HG02763 (cell line): ENCODE results near the gene ZNF660.

ENCODE experiments used
- ATAC-seq: cut with Tn5 transposase; IDR thresholded peaks from one replicate; pipeline ENCODE4 v1.9.1; 2021; ENCODE audit warnings: mild to moderate bottlenecking, moderate library complexity; ENCODE audit not compliant: unreplicated experiment

The ZNF660 gene

DNA sequence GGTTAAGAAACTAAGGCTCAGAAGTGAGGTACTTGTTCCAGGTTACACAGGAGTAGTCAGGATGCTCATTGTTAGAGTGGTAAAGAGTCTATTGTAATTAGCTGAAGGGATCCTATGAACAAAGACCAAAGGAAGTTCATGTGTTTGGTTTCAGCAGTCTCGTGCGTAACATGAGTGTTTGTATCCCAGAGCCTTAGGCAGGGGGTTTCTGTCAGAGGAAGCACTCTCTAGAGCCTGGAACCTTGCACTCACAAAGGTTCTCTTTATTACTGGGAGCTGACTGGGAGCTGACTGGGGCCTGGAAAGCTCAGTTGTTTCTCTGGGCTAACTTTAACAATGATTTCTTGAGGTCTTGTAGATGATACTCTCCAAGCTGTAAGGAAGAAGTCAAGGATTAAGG lies 44.0 kb downstream of the ZNF660 start:
- no peak for ATAC-seq

DNA sequence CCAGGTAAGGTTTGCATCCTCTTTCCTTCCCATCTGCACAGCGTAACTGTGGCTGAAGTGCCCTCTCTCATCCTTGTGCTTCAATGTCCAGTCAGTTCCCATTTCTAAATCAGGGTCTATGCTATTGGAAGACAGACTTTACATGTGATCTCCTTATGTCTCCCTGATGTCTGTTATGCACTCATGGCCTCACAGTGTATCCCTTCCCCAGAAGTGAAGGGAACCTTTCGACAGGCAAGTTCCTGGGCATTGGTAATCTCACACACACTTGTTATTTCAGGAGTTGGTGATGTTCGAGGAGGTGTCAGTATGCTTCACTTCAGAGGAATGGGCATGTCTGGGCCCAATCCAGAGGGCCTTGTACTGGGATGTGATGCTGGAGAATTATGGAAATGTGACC lies 47.4 kb downstream of the ZNF660 start:
- ATAC-seq: no peak

DNA sequence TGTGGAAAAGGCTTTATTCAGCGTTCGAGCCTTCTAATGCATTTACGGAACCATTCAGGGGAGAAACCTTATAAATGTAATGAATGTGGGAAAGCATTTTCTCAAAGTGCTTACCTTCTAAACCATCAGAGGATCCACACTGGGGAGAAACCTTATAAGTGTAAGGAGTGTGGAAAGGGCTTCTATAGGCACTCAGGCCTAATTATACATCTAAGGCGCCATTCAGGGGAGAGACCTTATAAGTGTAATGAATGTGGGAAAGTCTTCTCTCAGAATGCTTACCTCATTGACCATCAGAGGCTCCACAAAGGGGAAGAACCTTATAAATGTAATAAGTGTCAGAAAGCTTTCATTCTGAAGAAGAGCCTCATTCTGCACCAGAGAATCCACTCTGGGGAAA lies 57.6 kb downstream of the ZNF660 start:
- ATAC-seq: no peak

DNA sequence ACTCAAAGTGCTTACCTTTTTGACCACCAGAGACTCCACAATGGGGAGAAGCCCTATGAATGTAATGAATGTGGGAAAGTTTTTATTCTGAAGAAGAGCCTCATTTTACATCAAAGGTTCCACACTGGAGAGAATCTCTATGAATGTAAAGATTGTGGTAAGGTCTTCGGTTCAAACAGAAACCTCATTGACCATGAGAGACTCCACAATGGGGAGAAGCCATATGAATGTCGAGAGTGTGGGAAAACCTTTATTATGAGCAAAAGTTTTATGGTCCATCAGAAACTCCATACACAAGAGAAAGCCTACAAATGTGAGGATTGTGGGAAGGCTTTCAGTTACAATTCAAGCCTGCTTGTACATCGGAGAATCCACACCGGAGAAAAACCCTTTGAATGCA lies 58.3 kb downstream of the ZNF660 start:
- ATAC-seq: no peak

DNA sequence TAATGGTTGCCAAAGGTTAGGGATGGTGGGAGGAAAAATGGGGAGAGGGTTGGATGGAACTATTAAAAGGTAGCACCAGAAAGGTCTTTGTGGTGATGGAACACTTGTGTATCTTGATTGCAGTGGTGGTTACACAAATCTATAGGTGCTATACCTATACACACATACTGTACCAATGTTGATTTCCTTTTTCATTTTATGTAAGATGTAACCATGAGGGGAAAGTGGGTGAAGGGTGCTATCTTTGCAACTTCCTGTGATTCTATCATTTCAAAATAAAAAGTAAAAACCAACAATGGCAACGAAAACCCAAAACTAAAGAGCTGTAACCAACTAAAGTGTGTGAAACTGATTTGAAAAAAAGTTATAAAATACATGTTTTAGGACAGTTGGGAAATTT lies 63.0 kb downstream of the ZNF660 start:
- no peak for ATAC-seq

DNA sequence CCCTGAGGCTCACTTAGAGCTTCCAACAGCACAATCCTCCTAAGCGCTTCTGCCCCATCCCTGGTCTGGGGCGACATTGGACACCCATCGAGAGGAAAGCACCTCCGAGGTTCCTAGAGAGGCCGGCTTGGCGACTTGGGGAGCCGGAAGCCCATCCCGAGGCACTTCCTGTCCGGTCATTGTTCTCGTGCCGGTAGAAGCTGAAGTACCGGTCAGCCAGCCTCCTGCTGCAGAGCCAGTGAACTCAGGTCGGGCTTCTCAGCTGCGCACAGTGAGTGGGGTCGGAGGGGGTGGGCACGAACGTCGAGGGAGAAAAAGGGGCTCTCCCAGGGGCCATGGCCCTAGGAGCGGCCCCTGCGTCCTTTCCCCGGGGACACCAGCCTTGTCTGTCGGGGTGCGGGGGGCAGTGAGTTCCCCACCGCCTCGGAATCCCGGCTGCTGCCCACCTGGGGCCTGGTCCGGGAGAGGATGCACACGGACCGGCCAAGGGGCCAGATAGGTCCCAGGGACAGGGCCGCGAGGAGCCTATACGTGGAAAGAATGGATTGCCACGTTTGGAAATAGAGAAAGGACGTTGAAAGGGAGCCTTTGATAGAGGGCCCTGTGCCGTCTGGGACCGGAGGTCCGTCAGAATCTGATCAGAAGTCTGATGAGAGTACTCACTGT lies 63.9 kb downstream of the ZNF660 start, which contains the start of gene ZNF35:
ZNF35 (plus strand) TSS at position 169 of the 666 bp plus-strand sequence. CDS start 2,336 bp downstream, outside the sequence.
- peak; percentile 94 for ATAC-seq
